Measurements from ENCODE around the gene P4HA1. TPM values are rescaled to one million over a fixed set of nuclear protein-coding genes. Genes with fewer than 3 reads are reported as not detected.

The P4HA1 gene
- total and polyA plus RNA-seq, 9 of the 15 experiments (the other 6 are each of a cell fraction or from before 2014, with no cell fraction given), result 20.2 to 177 (median 28.6) TPM

GRCh38 chr10:73097305-73097670 lies 622 bp upstream of the P4HA1 start (continued):
- TF ChIP-seq BRD9 (IDR thresholded peaks at IDR 0.05; ENCODE audit: low read depth, partially characterized antibody), result peak; percentile 29
- no peak for TF ChIP-seq RBM25 (IDR thresholded peaks at IDR 0.05; ENCODE audit: low read depth, low read length, severe bottlenecking)
- no peak for TF ChIP-seq RBM15 (IDR thresholded peaks at IDR 0.05; ENCODE audit: insufficient read depth, low read length)
- TF ChIP-seq CEBPB (tag; IDR thresholded peaks at IDR 0.05), result no peak
- no peak for TF ChIP-seq KAT2B (IDR thresholded peaks at IDR 0.05; ENCODE audit: low read depth, low read length)
- 0 out of 2 replicates have a peak, but pooled peaks have one; percentile 17 for TF ChIP-seq GATA2 (CRISPR knock-in tag; IDR thresholded peaks at IDR 0.05)
- no peak for TF ChIP-seq JUNB (CRISPR knock-in tag; conservative IDR thresholded peaks at IDR 0.05)
- no peak for TF ChIP-seq NONO (IDR thresholded peaks at IDR 0.05; ENCODE audit: low read depth in 2 of 2, low read length in 1 of 2)
- TF ChIP-seq ZZZ3 (IDR thresholded peaks at IDR 0.05), result 0 out of 2 replicates have a peak, but pooled peaks have one; percentile 37
- no peak for TF ChIP-seq C11orf30 (IDR thresholded peaks at IDR 0.05; ENCODE audit: low read depth)
- TF ChIP-seq NR4A1 (CRISPR knock-in tag; IDR thresholded peaks at IDR 0.05), result no peak
- 0 out of 2 replicates have a peak, but pooled peaks have one; percentile 3 for TF ChIP-seq NR4A1 (tag; IDR thresholded peaks at IDR 0.05)
- no peak for TF ChIP-seq EWSR1 (IDR thresholded peaks at IDR 0.05; ENCODE audit: borderline replicate concordance, low read depth, partially characterized antibody)
- TF ChIP-seq SMARCA5 (IDR thresholded peaks at IDR 0.05), result 0 out of 2 replicates have a peak, but pooled peaks have one; percentile 36
- 0 out of 2 replicates have a peak, but pooled peaks have one; percentile 18 for TF ChIP-seq NR2C1 (IDR thresholded peaks at IDR 0.05)
- TF ChIP-seq NR2C1 (tag; IDR thresholded peaks at IDR 0.05), result no peak
- no peak for TF ChIP-seq SRSF7 (optimal IDR thresholded peaks at IDR 0.05; ENCODE audit: low read depth, low read length)
- TF ChIP-seq CXXC5 (CRISPR knock-in tag; IDR thresholded peaks at IDR 0.05), result no peak
- 0 out of 2 replicates have a peak, but pooled peaks have one; percentile 56 for TF ChIP-seq NR2F6 (CRISPR knock-in tag; IDR thresholded peaks at IDR 0.05)
- TF ChIP-seq GTF2F1 (IDR thresholded peaks at IDR 0.05; ENCODE audit: low read depth, low read length), result no peak
- 0 out of 2 replicates have a peak, but pooled peaks have one; percentile 40 for TF ChIP-seq ZNF41 (CRISPR knock-in tag; conservative IDR thresholded peaks at IDR 0.05)
- 0 out of 2 replicates have a peak, but pooled peaks have one; percentile 4 for TF ChIP-seq ZNF57 (CRISPR knock-in tag; IDR thresholded peaks at IDR 0.05)
